ENCODE results near the gene PKIG. TPM values are rescaled to one million over a fixed set of nuclear protein-coding genes. Genes with fewer than 3 reads are reported as not detected.
A peak's percentile ranks its signal among the peaks of the same experiment; 100 is the strongest.
"Not testable (repeated sequence)": the region's sequence is repeated elsewhere in the genome, so short reads cannot be mapped to it uniquely, and the experiment has no call there.

The PKIG gene
- total RNA-seq, 1 experiment from 2014 or later = 76.2 TPM

DNA sequence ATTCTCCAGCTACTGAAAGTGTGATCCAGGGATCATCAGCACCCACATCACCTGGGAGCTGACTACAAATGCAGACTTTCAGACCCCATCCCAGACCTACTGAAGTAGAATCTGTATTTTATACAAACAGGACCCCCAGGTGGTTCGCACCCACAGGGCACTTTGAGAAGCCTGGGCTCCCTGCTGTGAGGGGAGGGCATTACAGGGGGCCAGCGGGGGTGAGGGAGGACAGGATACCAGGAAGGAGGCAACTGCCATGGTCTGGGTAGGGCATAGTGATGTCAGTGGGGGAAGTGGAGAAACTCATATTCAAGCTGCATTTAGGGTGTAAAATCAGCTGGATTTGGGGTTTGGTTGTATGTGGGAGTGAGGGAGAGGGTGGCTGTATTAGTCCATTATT lies 71.2 kb downstream of the PKIG start:
- no peak for DNase-seq
- Histone ChIP-seq H3K36me3 (replicated peaks; ENCODE audit: control insufficient read depth, insufficient read depth, low read length) (no peaks in the 10 kb centered on the region), H3K4me3 (ENCODE audit: insufficient read depth, low read depth, low read length) (no peak overlapping the region), H3K27me3 (ENCODE audit: control insufficient read depth, insufficient read depth, low read length) (peaks cover 22% of the 10 kb centered on the region)

DNA sequence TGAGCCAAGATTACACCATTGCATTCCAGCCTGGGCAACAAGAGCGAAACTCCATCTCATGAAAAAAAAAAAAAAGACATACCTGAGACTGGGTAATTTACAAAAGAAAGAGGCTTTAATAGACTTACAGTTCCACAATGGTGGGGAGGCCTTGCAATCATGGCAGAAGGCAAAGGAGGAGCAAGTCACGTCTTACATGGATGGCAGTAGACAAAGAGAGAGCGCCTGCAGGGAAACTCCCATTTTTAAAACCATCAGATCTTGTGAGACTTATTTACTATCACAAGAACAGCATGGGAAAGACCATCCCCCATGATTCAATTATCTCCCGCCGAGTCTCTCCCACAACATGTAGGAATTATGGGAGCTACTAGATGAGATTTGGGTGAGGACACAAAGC lies 71.8 kb downstream of the PKIG start:
- not testable (repeated sequence) for H3K4me3 ChIP-seq (ENCODE audit: insufficient read depth, low read depth, low read length); H3K36me3 ChIP-seq (replicated peaks; ENCODE audit: control insufficient read depth, insufficient read depth, low read length); DNase-seq
- peaks cover 22% of the 10 kb centered on the region for H3K27me3 ChIP-seq (ENCODE audit: control insufficient read depth, insufficient read depth, low read length)

DNA sequence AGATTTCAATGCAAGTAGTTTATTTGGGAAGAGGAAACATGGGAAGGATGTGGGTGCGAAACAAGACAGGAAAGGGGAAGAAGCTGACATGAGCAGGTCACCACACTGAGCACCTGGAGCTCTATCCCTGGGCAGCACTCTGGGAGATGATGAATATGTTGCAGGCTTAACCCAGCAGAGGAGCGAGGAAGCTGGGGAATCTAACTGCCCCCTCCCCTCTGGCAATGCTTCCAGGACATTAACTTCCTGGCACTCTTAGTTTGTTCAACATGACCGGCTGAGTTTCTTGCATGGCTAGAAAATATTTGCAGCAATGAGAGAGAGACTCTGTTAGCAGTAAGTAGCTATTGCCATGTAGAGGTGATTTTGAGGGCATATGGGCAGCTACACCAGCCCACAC lies 74.1 kb downstream of the PKIG start:
- Histone ChIP-seq H3K27me3 (ENCODE audit: control insufficient read depth, insufficient read depth, low read length) (peaks cover 16% of the 10 kb centered on the region), H3K4me3 (ENCODE audit: insufficient read depth, low read depth, low read length) (no peak overlapping the region), H3K36me3 (replicated peaks; ENCODE audit: control insufficient read depth, insufficient read depth, low read length) (no peaks in the 10 kb centered on the region)
- DNase-seq = peak; percentile 57

DNA sequence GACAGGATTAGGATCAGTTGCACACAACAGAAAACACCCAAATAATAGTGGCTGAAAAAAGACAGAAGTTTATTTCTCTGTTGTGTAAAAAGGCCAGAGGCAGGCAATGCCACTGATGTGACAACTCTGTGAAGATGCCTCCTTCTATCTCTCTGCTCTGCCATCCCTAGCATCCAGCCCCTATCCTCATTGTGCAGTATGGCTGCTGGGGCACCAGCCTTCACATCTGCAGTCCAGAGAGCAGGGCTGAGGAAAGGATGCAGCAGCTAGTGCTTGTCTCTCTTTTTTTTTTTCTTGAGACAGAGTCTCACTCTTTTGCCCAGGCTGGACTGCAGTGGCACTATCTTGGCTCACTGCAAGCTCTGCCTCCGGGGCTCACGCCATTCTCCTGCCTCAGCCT lies 75.5 kb downstream of the PKIG start:
- Histone ChIP-seq H3K36me3 (replicated peaks; ENCODE audit: control insufficient read depth, insufficient read depth, low read length) (no peaks in the 10 kb centered on the region), H3K4me3 (ENCODE audit: insufficient read depth, low read depth, low read length) (no peak overlapping the region), H3K27me3 (ENCODE audit: control insufficient read depth, insufficient read depth, low read length) (peaks cover 8% of the 10 kb centered on the region)
- DNase-seq = no peak

DNA sequence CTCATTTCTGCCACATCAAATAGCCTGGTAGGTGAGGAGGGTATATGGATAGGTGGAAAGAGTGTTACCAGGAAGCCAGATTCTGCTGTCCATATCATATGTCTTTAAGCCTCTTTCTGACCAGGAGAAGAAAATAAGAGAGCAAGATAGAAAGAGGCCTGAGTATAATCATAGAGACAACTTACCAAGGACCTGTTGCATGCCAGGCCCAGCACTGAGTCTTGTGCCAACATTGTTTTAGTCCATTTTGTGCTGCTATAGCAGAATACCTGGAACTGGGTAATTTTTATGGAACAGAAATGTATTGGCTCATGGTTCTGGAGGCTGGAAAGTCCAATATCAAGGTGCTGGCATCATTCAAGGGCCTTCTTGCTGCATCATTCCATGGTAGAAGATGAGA lies 76.4 kb downstream of the PKIG start:
- no peak overlapping the region for H3K4me3 ChIP-seq (ENCODE audit: insufficient read depth, low read depth, low read length)
- H3K27me3 ChIP-seq (ENCODE audit: control insufficient read depth, insufficient read depth, low read length) = no peaks in the 10 kb centered on the region
- no peak for DNase-seq
- no peaks in the 10 kb centered on the region for H3K36me3 ChIP-seq (replicated peaks; ENCODE audit: control insufficient read depth, insufficient read depth, low read length)

DNA sequence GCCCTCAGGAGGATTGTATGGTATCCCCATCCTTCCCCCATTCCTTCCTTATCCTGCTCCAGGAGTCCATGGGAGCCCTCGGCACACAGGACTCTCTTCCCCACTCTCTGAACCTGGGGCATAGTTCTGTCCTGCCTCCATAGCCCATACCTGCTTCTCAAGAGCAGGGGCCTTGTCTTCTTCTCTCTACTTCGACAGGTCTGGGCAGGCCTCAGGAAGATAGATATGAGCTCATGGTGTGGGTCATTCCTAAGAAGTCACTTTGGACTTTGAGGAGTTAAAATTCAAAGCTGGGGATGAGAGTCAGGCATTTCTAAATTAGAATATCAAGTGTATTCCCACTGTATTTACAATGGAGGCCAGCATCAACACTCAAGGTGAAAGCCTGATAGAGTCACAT lies 77.6 kb downstream of the PKIG start:
- no peak for DNase-seq
- Histone ChIP-seq H3K36me3 (replicated peaks; ENCODE audit: control insufficient read depth, insufficient read depth, low read length) (no peaks in the 10 kb centered on the region), H3K4me3 (ENCODE audit: insufficient read depth, low read depth, low read length) (no peak overlapping the region), H3K27me3 (ENCODE audit: control insufficient read depth, insufficient read depth, low read length) (no peaks in the 10 kb centered on the region)

DNA sequence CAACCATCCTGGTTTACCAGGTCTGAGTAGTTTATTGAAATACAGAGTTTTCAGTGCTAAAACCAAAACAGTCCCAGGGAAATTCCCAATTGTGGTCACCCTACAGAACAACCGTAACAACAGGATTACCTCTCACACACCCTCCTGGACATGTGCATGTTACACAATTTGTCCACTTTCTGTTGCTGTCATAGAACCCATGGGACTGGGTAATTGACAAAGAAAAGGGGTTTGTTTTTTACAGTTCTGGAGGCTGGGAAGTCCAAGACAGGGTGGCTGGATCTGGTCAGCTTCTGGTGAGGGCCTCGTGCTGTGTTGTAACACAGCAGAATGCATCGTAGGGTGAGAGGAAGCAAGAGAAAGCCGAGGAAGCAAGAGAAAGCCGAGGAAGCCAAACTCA lies 78.2 kb downstream of the PKIG start:
- Histone ChIP-seq H3K36me3 (replicated peaks; ENCODE audit: control insufficient read depth, insufficient read depth, low read length) (no peaks in the 10 kb centered on the region), H3K27me3 (ENCODE audit: control insufficient read depth, insufficient read depth, low read length) (no peaks in the 10 kb centered on the region), H3K4me3 (ENCODE audit: insufficient read depth, low read depth, low read length) (no peak overlapping the region)
- no peak for DNase-seq

DNA sequence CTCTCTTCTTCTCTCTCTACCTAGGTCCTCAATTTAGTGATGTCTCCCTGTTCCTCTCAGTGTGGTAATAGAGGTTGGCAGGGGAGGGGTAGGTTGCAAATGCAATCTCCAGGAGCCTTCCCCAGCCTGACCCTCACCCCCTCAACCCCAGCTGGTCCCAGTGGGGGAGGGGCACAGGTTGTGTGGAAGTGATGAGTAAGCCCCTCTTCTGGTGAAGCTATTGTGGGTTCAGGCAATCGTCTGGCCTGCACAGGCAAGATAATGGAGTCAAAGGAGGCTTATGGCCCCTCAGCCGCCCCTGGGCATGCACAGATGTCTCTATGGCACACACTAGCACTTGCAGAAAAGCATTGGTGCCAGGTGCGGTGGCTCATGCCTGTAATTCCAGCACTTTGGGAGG lies 79.9 kb downstream of the PKIG start:
- DNase-seq = no peak

DNA sequence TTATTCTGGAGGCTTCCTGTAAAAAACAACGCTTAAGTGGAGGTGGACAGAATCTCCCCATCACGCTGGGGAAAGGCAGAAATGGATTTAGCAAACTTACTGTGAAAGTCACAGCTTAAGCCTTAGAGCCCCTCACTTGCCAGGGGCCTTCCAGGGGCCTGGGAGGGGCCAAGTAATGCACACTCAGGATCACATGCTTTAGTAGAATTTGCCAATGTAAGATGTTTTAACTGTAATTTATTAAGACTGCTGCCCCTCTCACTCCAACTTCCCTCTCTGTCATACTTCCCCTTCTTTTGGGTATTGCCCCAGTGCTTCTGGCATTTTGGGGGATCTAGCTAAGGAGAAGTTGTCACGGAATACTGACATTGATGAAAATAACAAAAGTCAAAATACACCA lies 81.8 kb downstream of the PKIG start:
- Histone ChIP-seq H3K4me3 (ENCODE audit: insufficient read depth, low read depth, low read length) (no peak overlapping the region), H3K27me3 (ENCODE audit: control insufficient read depth, insufficient read depth, low read length) (no peaks in the 10 kb centered on the region), H3K36me3 (replicated peaks; ENCODE audit: control insufficient read depth, insufficient read depth, low read length) (no peaks in the 10 kb centered on the region)
- no peak for DNase-seq

More for the DNA sequence above, 79.9 kb downstream of the PKIG start:
- no peaks in the 10 kb centered on the region for H3K27me3 ChIP-seq (ENCODE audit: control insufficient read depth, insufficient read depth, low read length)
- H3K36me3 ChIP-seq (replicated peaks; ENCODE audit: control insufficient read depth, insufficient read depth, low read length) = no peaks in the 10 kb centered on the region
- H3K4me3 ChIP-seq (ENCODE audit: insufficient read depth, low read depth, low read length) = no peak overlapping the region

DNA sequence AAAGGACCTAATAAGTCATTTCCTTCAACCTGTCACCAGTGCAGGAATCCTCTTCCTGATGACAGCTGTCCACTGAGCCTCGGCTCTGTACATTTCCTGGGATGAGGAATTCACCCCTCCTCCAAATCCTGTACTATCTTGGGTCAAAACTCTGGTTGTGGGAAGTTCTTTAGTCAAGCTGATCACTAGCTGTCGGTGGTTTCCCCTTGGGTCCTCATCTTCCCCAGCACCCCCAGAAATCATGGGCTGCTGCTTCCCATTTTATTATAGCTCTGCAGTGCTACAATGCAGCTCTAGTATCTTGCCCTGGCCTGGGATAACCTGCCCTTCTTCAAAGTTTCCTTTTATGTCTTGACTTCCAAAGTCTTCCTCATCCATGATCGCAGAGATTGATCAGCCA lies 83.7 kb downstream of the PKIG start:
- Histone ChIP-seq H3K4me3 (ENCODE audit: insufficient read depth, low read depth, low read length) (no peak overlapping the region), H3K36me3 (replicated peaks; ENCODE audit: control insufficient read depth, insufficient read depth, low read length) (no peaks in the 10 kb centered on the region), H3K27me3 (ENCODE audit: control insufficient read depth, insufficient read depth, low read length) (no peaks in the 10 kb centered on the region)
- no peak for DNase-seq

Other genes starting within 250 kb of the PKIG start
- gene R3HDML, start 245.5 kb upstream of the PKIG start, total RNA-seq (2014; rRNA removed; shearing (Covaris generic)) = 0.07 TPM in 1 of 2 replicates, not detected in the other
- gene HNF4A, start 226.9 kb upstream of the PKIG start, total RNA-seq (2014; rRNA removed; shearing (Covaris generic)) = 3.7 and 11.4 TPM in 2 replicates
- 3.6 TPM in 2 replicates for gene TTPAL, start 106.7 kb upstream of the PKIG start, total RNA-seq (2014; rRNA removed; shearing (Covaris generic))
- 36.7 and 46.4 TPM in 2 replicates for gene SERINC3, start 60.5 kb upstream of the PKIG start, total RNA-seq (2014; rRNA removed; shearing (Covaris generic))
- 14.9 and 18.9 TPM in 2 replicates for gene ADA, start 69.1 kb downstream of the PKIG start, total RNA-seq (2014; rRNA removed; shearing (Covaris generic))
- not detected in 2 replicates for gene CCN5, start 132.8 kb downstream of the PKIG start, total RNA-seq (2014; rRNA removed; shearing (Covaris generic))
- 0.14 TPM in 1 of 2 replicates, not detected in the other for gene KCNK15, start 163.3 kb downstream of the PKIG start, total RNA-seq (2014; rRNA removed; shearing (Covaris generic))
- 2.7 and 3.1 TPM in 2 replicates for gene RIMS4, start 228.0 kb downstream of the PKIG start, total RNA-seq (2014; rRNA removed; shearing (Covaris generic))